DOHH2 (cell line): ENCODE results near the gene GSTO1.

Experiments
- H3F3A ChIP-seq: fragments of 200-600 bp; sonication (generic), shearing (Covaris generic); 2 replicates; pipeline ENCODE4 v1.6.0; 2016; ENCODE audit warnings: antibody characterized with exemption, mild to moderate bottlenecking; ENCODE audit not compliant: control insufficient read depth, insufficient read depth
- H3K27ac ChIP-seq: fragments of 200-600 bp; sonication (generic); 2 replicates; pipeline ENCODE4 v1.5.1; 2014; ENCODE audit warnings: low read depth, mild to moderate bottlenecking, low read length, moderate library complexity
- H3K27me3 ChIP-seq: fragments of 200-600 bp; sonication (generic); 2 replicates; pipeline ENCODE4 v1.6.1; 2014; ENCODE audit warnings: mild to moderate bottlenecking, low read length, mixed read lengths; ENCODE audit not compliant: control insufficient read depth
- H3K36me3 ChIP-seq: fragments of 200-600 bp; sonication (generic); 2 replicates; pipeline ENCODE4 v1.6.1; 2014; ENCODE audit warnings: mild to moderate bottlenecking, low read length, moderate library complexity, mixed read lengths; ENCODE audit not compliant: control insufficient read depth
- H3K4me1 ChIP-seq: fragments of 200-600 bp; sonication (generic); 2 replicates; pipeline ENCODE4 v1.6.1; 2014; ENCODE audit warnings: mild to moderate bottlenecking, low read length, mixed read lengths; ENCODE audit not compliant: control insufficient read depth
- H3K4me2 ChIP-seq: fragments of 200-600 bp; sonication (generic); 2 replicates; pipeline ENCODE4 v1.6.0; 2014; ENCODE audit warnings: mild to moderate bottlenecking, low read length, moderate library complexity
- H3K4me3 ChIP-seq: fragments of 200-600 bp; sonication (generic); 2 replicates; pipeline ENCODE4 v1.5.1; 2014; ENCODE audit warnings: mild to moderate bottlenecking, low read length, mixed read lengths
- H3K79me2 ChIP-seq: fragments of 200-600 bp; sonication (generic); 2 replicates; pipeline ENCODE4 v1.6.1; 2014; ENCODE audit warnings: mild to moderate bottlenecking, low read length, mixed read lengths; ENCODE audit not compliant: control insufficient read depth
- H3K9me2 ChIP-seq: fragments of 200-600 bp; sonication (generic); replicated peaks from 2 replicates; pipeline ENCODE4 v1.6.1; 2014; ENCODE audit warnings: mild to moderate bottlenecking, low read length, mixed read lengths; ENCODE audit not compliant: control insufficient read depth
- H3K9me3 ChIP-seq: fragments of 200-600 bp; sonication (generic); 2 replicates; pipeline ENCODE4 v1.6.1; 2014; ENCODE audit warnings: antibody characterized with exemption, low read length, mixed read lengths; ENCODE audit not compliant: control insufficient read depth, insufficient read depth
- H4K20me1 ChIP-seq: fragments of 200-600 bp; sonication (generic); 2 replicates; pipeline ENCODE4 v1.6.0; 2014; ENCODE audit warnings: low read depth, mild to moderate bottlenecking, antibody characterized with exemption, low read length, moderate library complexity; ENCODE audit not compliant: control insufficient read depth, insufficient read depth
- CTCF ChIP-seq: fragments of 200-600 bp; sonication (generic); IDR thresholded peaks from one replicate; pipeline ENCODE4 v1.5.1; 2014; ENCODE audit warnings: antibody characterized with exemption, mild to moderate bottlenecking, low read depth, low read length; ENCODE audit not compliant: poor library complexity, severe bottlenecking
- EZH2phosphoT487 ChIP-seq: fragments of 200-600 bp; sonication (generic); IDR thresholded peaks from 2 replicates; pipeline ENCODE4 v1.6.1; 2017; ENCODE audit warnings: borderline replicate concordance, mild to moderate bottlenecking, antibody characterized with exemption, low read length, moderate library complexity, mixed read lengths

GSTO1 gene

DNA sequence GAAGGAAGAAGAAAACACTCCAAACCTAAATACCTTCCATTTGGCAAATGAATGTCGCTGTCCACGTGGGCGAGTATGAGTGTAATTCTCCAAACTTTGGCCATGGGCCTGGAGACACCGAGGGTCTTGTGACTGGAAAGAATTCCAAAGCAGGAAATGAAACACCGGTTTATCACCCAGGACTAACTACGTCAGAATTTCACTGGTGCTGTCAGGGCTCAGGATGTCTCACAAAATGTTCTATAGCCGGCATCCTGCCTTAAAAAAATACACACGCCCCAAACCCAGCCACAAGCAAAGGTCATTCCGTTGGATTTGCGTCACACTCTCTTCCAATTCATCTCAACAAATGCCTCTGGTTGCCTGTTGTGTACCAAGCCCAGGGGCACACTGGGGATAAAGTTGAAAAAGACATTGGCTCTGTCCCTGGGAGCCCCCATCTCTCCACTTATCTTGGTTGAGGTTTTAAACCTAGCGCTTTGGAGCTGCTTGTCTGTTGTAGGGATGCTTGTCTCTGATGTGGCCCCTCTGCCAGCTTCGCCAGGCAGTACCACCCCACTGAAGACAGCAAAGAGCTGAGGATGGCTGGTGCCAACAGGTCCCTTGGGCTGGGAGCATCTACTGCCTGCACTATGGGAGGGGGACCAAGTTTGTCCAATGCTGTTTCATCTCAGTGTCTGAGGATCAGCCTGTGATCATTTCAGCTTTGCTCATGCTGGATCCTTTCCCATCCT is 45.5 kb downstream of the GSTO1 start:
- H3K79me2 ChIP-seq: no peaks in the 10 kb centered on the region
- TF ChIP-seq EZH2phosphoT487: no peak
- no peak for TF ChIP-seq CTCF
- no peaks in the 10 kb centered on the region for H3F3A ChIP-seq
- no peak overlapping the region for H3K27ac ChIP-seq
- no peak overlapping the region for H3K4me3 ChIP-seq
- peaks cover 24% of the 10 kb centered on the region for H3K27me3 ChIP-seq
- H3K4me2 ChIP-seq: no peak overlapping the region
- no peaks in the 10 kb centered on the region for H4K20me1 ChIP-seq
- no peaks in the 10 kb centered on the region for H3K9me3 ChIP-seq
- no peaks in the 10 kb centered on the region for H3K36me3 ChIP-seq
- no peaks in the 10 kb centered on the region for H3K4me1 ChIP-seq
- H3K9me2 ChIP-seq: no peaks in the 10 kb centered on the region

GRCh38 chr10:104300736-104301292 is 46.1 kb downstream of the GSTO1 start:
- Histone ChIP-seq H3K36me3 (no peaks in the 10 kb centered on the region), H3K4me3 (no peak overlapping the region), H3K27me3 (peaks cover 18% of the 10 kb centered on the region), H3F3A (no peaks in the 10 kb centered on the region), H3K79me2 (no peaks in the 10 kb centered on the region), H4K20me1 (no peaks in the 10 kb centered on the region), H3K9me2 (no peaks in the 10 kb centered on the region), H3K4me2 (no peak overlapping the region), H3K9me3 (no peaks in the 10 kb centered on the region), H3K4me1 (no peaks in the 10 kb centered on the region), H3K27ac (no peak overlapping the region)
- TF ChIP-seq CTCF: no peak
- no peak for TF ChIP-seq EZH2phosphoT487

DNA sequence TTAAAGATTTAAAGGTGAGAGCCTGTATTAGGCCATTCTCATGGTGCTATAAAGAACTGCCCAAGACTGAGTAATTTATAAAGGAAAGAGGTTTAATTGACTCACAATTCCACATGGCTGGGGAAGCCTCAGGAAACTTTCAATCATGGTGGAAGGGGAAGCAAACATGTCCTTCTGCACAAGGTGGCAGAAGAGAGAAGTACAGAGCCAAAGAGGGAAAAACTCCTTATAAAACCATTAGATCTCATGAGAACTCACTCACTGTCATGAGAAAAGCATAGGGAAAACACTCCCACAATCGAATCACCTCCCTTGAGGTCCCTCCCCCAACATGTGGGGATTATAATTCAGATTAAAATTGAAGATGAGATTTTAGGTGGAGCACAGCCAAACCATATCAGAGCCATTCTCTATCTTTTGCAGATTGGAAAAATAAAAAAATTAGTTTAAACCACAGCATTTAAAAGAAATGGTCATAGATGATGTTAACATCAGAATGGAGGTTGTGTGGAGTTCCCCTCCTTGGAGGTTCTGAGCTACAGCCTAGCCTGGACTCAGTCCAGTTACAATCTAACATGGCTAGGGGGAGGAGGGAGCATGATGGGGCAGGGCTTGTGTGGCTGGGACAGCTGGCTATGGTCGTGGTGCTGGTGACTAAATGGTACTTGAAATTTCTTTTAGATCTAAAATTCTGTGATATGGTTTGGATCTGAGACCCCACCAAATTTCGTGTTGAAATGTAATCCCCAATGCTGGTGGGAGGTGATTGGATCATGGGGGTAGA is 47.4 kb downstream of the GSTO1 start:
- Histone ChIP-seq H3F3A (no peaks in the 10 kb centered on the region), H3K4me3 (no peak overlapping the region), H3K27me3 (peaks cover 17% of the 10 kb centered on the region), H3K36me3 (no peaks in the 10 kb centered on the region), H4K20me1 (no peaks in the 10 kb centered on the region), H3K9me3 (no peaks in the 10 kb centered on the region), H3K4me1 (no peaks in the 10 kb centered on the region), H3K79me2 (no peaks in the 10 kb centered on the region), H3K27ac (no peak overlapping the region), H3K9me2 (no peaks in the 10 kb centered on the region), H3K4me2 (no peak overlapping the region)
- TF ChIP-seq EZH2phosphoT487: no peak
